Activated CD4-positive, alpha-beta memory T cell treated with anti-CD3 and anti-CD28 coated beads for 36 hours (primary cell): ENCODE results near the gene S100A10. TPM values are rescaled to one million over a fixed set of nuclear protein-coding genes. Genes with fewer than 3 reads are reported as not detected.
A peak's percentile ranks its signal among the peaks of the same experiment; 100 is the strongest.

Experiments used
- CTCF ChIA-PET: fragments of 350-600 bp; sonication (Branson Sonifier 250); formaldehyde crosslinking; loops from one replicate; lab custom pipeline; 2021; ENCODE audit warnings: antibody characterized with exemption, inconsistent platforms; lab: Charles Lee
- POLR2A ChIA-PET: fragments of 350-600 bp; sonication (Branson Sonifier 250); formaldehyde crosslinking; loops from one replicate; lab custom pipeline; 2021; ENCODE audit warnings: antibody characterized with exemption; lab: Charles Lee
- DNase-seq: peaks from one replicate; pipeline ENCODE4 v3.0.0-alpha.2; 2020
- H3K27ac Mint-ChIP-seq: one replicate; pipeline ENCODE4 v1.8.0; 2021; ENCODE audit warnings: mixed read lengths
- H3K27me3 Mint-ChIP-seq: one replicate; pipeline ENCODE4 v1.8.0; 2021; ENCODE audit warnings: mixed read lengths
- H3K36me3 Mint-ChIP-seq: one replicate; pipeline ENCODE4 v1.8.0; 2021; ENCODE audit warnings: mixed read lengths
- H3K4me1 Mint-ChIP-seq: one replicate; pipeline ENCODE4 v1.8.0; 2021; ENCODE audit warnings: low read depth, mixed read lengths
- H3K4me3 Mint-ChIP-seq: one replicate; pipeline ENCODE4 v1.8.0; 2021; ENCODE audit warnings: mild to moderate bottlenecking, mixed read lengths
- H3K9me3 Mint-ChIP-seq: one replicate; pipeline ENCODE4 v1.8.0; 2021; ENCODE audit warnings: mixed read lengths
- intact Hi-C: fragments of 100-400 bp; cut with micrococcal nuclease; formaldehyde crosslinking; loops from one replicate; pipeline ENCODE4 v1.15.1; 2023
- total RNA-seq, 2 experiments: library from RNA; stranded (reverse); gene quantifications; one replicate each; pipeline ENCODE4 v1.2.3, GENCODE V29; 2021

The S100A10 gene
- total RNA-seq, 2 experiments from 2014 or later, result 257 to 270 TPM

- Mint-ChIP-seq H3K27me3 (no peaks in the 10 kb centered on the region), H3K9me3 (no peaks in the 10 kb centered on the region), H3K36me3 (no peaks in the 10 kb centered on the region), H3K27ac (no peak overlapping the region), H3K4me3 (no peak overlapping the region), H3K4me1 (peaks cover 4% of the 10 kb centered on the region)
- DNase-seq, result no peak
- intact Hi-C loops, result no loop called here
- ChIA-PET POLR2A (no interaction called here), CTCF (interaction anchor here (12.6 kb wide), 1 partner anchor 29 kb away, joined by 587 read pairs; the partner anchor contains the start of gene S100A10)
Observed at GRCh38 chr1:151960780-151961513, 32.7 kb downstream of the S100A10 start.

- Mint-ChIP-seq H3K4me3 (no peak overlapping the region), H3K27ac (no peak overlapping the region), H3K4me1 (peaks cover 4% of the 10 kb centered on the region), H3K9me3 (no peaks in the 10 kb centered on the region), H3K36me3 (no peaks in the 10 kb centered on the region), H3K27me3 (no peaks in the 10 kb centered on the region)
- intact Hi-C loops, result no loop called here
- CTCF ChIA-PET, result interaction anchor here (0.8 kb wide), 1 partner anchor 9 kb away, joined by 3 read pairs; no protein-coding TSS in a partner anchor
- POLR2A ChIA-PET, result no interaction called here
- DNase-seq, result no peak
Observed at GRCh38 chr1:151958959-151959358, 34.7 kb downstream of the S100A10 start.

GRCh38 chr1:151956957-151957497 is 36.6 kb downstream of the S100A10 start:
- ChIA-PET CTCF (no interaction called here), POLR2A (no interaction called here)
- Mint-ChIP-seq H3K36me3 (no peaks in the 10 kb centered on the region), H3K4me3 (no peak overlapping the region), H3K4me1 (peaks cover 4% of the 10 kb centered on the region), H3K27ac (no peak overlapping the region), H3K9me3 (no peaks in the 10 kb centered on the region), H3K27me3 (no peaks in the 10 kb centered on the region)
- no peak for DNase-seq
- intact Hi-C loops, result no loop called here

- H3K9me3 Mint-ChIP-seq, result no peaks in the 10 kb centered on the region
- ChIA-PET CTCF (interaction anchor here (1.1 to 2.0 kb wide), 7 partner anchors 14 to 60 kb away, joined by 3 to 9 read pairs (median 5); no protein-coding TSS in a partner anchor), POLR2A (no interaction called here)
- no peaks in the 10 kb centered on the region for H3K4me1 Mint-ChIP-seq
- no peak for DNase-seq
- H3K36me3 Mint-ChIP-seq, result no peaks in the 10 kb centered on the region
- no peak overlapping the region for H3K27ac Mint-ChIP-seq
- H3K27me3 Mint-ChIP-seq, result no peaks in the 10 kb centered on the region
- intact Hi-C loops, result no loop called here
- no peak overlapping the region for H3K4me3 Mint-ChIP-seq
Observed at GRCh38 chr1:151953409-151954094, 40.1 kb downstream of the S100A10 start.

- no peak for DNase-seq
- H3K4me1 Mint-ChIP-seq, result no peaks in the 10 kb centered on the region
- H3K27me3 Mint-ChIP-seq, result no peaks in the 10 kb centered on the region
- H3K27ac Mint-ChIP-seq, result no peak overlapping the region
- H3K4me3 Mint-ChIP-seq, result no peak overlapping the region
- CTCF ChIA-PET, result interaction anchor here (0.9 to 1.4 kb wide), 4 partner anchors 15 to 49 kb away, joined by 3 to 8 read pairs (median 6); no protein-coding TSS in a partner anchor
- no peaks in the 10 kb centered on the region for H3K36me3 Mint-ChIP-seq
- intact Hi-C loops, result no loop called here
- H3K9me3 Mint-ChIP-seq, result no peaks in the 10 kb centered on the region
- POLR2A ChIA-PET, result no interaction called here
Observed at GRCh38 chr1:151952811-151953210, 40.8 kb downstream of the S100A10 start.

- CTCF ChIA-PET, result interaction anchor here (0.9 to 3.1 kb wide), 5 partner anchors 14 to 52 kb away, joined by 3 to 16 read pairs (median 7); no protein-coding TSS in a partner anchor
- no peaks in the 10 kb centered on the region for H3K27me3 Mint-ChIP-seq
- no peak overlapping the region for H3K27ac Mint-ChIP-seq
- POLR2A ChIA-PET, result interaction anchor here (0.8 kb wide), 1 partner anchor 34 kb away, joined by 4 read pairs; no protein-coding TSS in a partner anchor
- DNase-seq, result no peak
- H3K4me3 Mint-ChIP-seq, result no peak overlapping the region
- intact Hi-C loops, result loop anchor here (10.0 kb wide), 1 partner anchor 335 kb away; the partner anchor contains the start of gene SNX27
- H3K36me3 Mint-ChIP-seq, result no peaks in the 10 kb centered on the region
- H3K4me1 Mint-ChIP-seq, result peaks cover 25% of the 10 kb centered on the region
- H3K9me3 Mint-ChIP-seq, result no peaks in the 10 kb centered on the region
Observed at GRCh38 chr1:151949371-151950193, 44.1 kb downstream of the S100A10 start.

- no peak overlapping the region for H3K27ac Mint-ChIP-seq
- H3K4me1 Mint-ChIP-seq, result peaks cover 33% of the 10 kb centered on the region
- no peaks in the 10 kb centered on the region for H3K9me3 Mint-ChIP-seq
Observed at GRCh38 chr1:151948506-151948905, 45.2 kb downstream of the S100A10 start.

GRCh38 chr1:151947140-151947539 is 46.5 kb downstream of the S100A10 start:
- intact Hi-C loops, result loop anchor here (10.0 kb wide), 1 partner anchor 332 kb away; the partner anchor contains the start of gene SNX27
- Mint-ChIP-seq H3K36me3 (no peaks in the 10 kb centered on the region), H3K27me3 (no peaks in the 10 kb centered on the region), H3K27ac (peak overlapping the region; percentile 87), H3K9me3 (no peaks in the 10 kb centered on the region), H3K4me3 (no peak overlapping the region), H3K4me1 (peaks cover 42% of the 10 kb centered on the region)
- POLR2A ChIA-PET, result interaction anchor here (0.6 to 1.6 kb wide), 5 partner anchors 21 to 89 kb away, joined by 3 to 8 read pairs (median 4); partner anchors contain the start of gene THEM4
- CTCF ChIA-PET, result interaction anchor here (0.7 to 2.2 kb wide), 3 partner anchors 21 to 54 kb away, joined by 3 to 13 read pairs (median 6); no protein-coding TSS in a partner anchor
- no peak for DNase-seq

More at GRCh38 chr1:151948506-151948905, 45.2 kb downstream of the S100A10 start:
- Mint-ChIP-seq H3K4me3 (no peak overlapping the region), H3K36me3 (no peaks in the 10 kb centered on the region), H3K27me3 (no peaks in the 10 kb centered on the region)
- intact Hi-C loops, result loop anchor here (10.0 kb wide), 1 partner anchor 334 kb away; the partner anchor contains the start of gene SNX27
- CTCF ChIA-PET, result interaction anchor here (1.7 to 3.1 kb wide), 2 partner anchors 15 to 53 kb away, joined by 7 to 16 read pairs; no protein-coding TSS in a partner anchor
- DNase-seq, result no peak
- POLR2A ChIA-PET, result no interaction called here

GRCh38 chr1:151945725-151946722 is 47.6 kb downstream of the S100A10 start:
- Mint-ChIP-seq H3K27me3 (no peaks in the 10 kb centered on the region), H3K4me1 (peaks cover 52% of the 10 kb centered on the region), H3K4me3 (peak overlapping the region; percentile 60), H3K27ac (peak overlapping the region; percentile 87), H3K9me3 (no peaks in the 10 kb centered on the region), H3K36me3 (no peaks in the 10 kb centered on the region)
- intact Hi-C loops, result loop anchor here (1.0 to 10.0 kb wide), 3 partner anchors 27 to 331 kb away; partner anchors contain the start of gene SNX27
- CTCF ChIA-PET, result interaction anchor here (0.6 to 2.2 kb wide), 7 partner anchors 12 to 102 kb away, joined by 3 to 13 read pairs (median 3); no protein-coding TSS in a partner anchor
- peak; percentile 88 for DNase-seq
- POLR2A ChIA-PET, result interaction anchor here (0.6 to 1.6 kb wide), 6 partner anchors 22 to 91 kb away, joined by 3 to 8 read pairs (median 4); partner anchors contain the start of genes S100A11 and THEM4
